GM12891 (cell line): ENCODE data around the gene DRAM1.

Source experiments
- POLR2A ChIP-seq: IDR thresholded peaks from 2 replicates; pipeline ENCODE4 v1.6.1; 2011; ENCODE audit warnings: low read depth, low read length, control low read depth
- POLR2AphosphoS5 ChIP-seq: IDR thresholded peaks from 2 replicates; pipeline ENCODE4 v1.6.1; 2011; ENCODE audit warnings: low read depth, low read length, control low read depth

DNA sequence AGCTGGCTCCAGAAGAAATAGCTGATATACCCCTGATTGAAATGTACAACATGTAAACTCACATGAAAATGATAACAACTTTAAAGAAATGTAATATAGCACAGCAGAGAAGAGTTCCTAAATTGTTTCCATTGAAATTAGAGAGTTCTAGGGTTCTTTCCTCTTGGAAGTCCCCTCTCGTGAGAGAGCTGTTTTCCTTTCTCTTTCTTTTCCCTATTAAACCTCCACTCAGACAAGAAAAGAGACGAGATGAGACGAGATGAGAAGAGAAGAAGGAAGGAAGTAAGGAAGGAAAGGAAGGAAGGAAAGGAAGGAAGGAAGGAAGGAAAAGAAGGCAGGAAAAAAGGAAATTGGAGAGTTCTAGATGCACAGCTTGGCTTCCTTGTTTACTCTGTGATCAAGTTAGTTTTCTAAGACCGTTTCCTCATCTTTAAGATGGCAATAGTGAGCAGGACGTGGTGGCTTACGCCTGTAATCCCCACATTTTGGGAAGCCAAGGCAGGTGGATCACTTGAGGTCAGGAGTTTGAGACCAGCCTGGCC lies 11.9 kb downstream of the DRAM1 start:
- TF ChIP-seq POLR2A (no peak), POLR2AphosphoS5 (no peak)
